DOHH2 (cell line): ENCODE measurements around the gene OTOP3.
"Not testable (repeated sequence)": the region's sequence is repeated elsewhere in the genome, so short reads cannot be mapped to it uniquely, and the experiment has no call there.

Experiments
- H3F3A ChIP-seq: fragments of 200-600 bp; sonication (generic), shearing (Covaris generic); 2 replicates; pipeline ENCODE4 v1.6.0; 2016; ENCODE audit warnings: antibody characterized with exemption, mild to moderate bottlenecking; ENCODE audit not compliant: control insufficient read depth, insufficient read depth
- H3K27ac ChIP-seq: fragments of 200-600 bp; sonication (generic); 2 replicates; pipeline ENCODE4 v1.5.1; 2014; ENCODE audit warnings: low read depth, mild to moderate bottlenecking, low read length, moderate library complexity
- H3K27me3 ChIP-seq: fragments of 200-600 bp; sonication (generic); 2 replicates; pipeline ENCODE4 v1.6.1; 2014; ENCODE audit warnings: mild to moderate bottlenecking, low read length, mixed read lengths; ENCODE audit not compliant: control insufficient read depth
- H3K36me3 ChIP-seq: fragments of 200-600 bp; sonication (generic); 2 replicates; pipeline ENCODE4 v1.6.1; 2014; ENCODE audit warnings: mild to moderate bottlenecking, low read length, moderate library complexity, mixed read lengths; ENCODE audit not compliant: control insufficient read depth
- H3K4me1 ChIP-seq: fragments of 200-600 bp; sonication (generic); 2 replicates; pipeline ENCODE4 v1.6.1; 2014; ENCODE audit warnings: mild to moderate bottlenecking, low read length, mixed read lengths; ENCODE audit not compliant: control insufficient read depth
- H3K4me2 ChIP-seq: fragments of 200-600 bp; sonication (generic); 2 replicates; pipeline ENCODE4 v1.6.0; 2014; ENCODE audit warnings: mild to moderate bottlenecking, low read length, moderate library complexity
- H3K4me3 ChIP-seq: fragments of 200-600 bp; sonication (generic); 2 replicates; pipeline ENCODE4 v1.5.1; 2014; ENCODE audit warnings: mild to moderate bottlenecking, low read length, mixed read lengths
- H3K79me2 ChIP-seq: fragments of 200-600 bp; sonication (generic); 2 replicates; pipeline ENCODE4 v1.6.1; 2014; ENCODE audit warnings: mild to moderate bottlenecking, low read length, mixed read lengths; ENCODE audit not compliant: control insufficient read depth
- H3K9me2 ChIP-seq: fragments of 200-600 bp; sonication (generic); replicated peaks from 2 replicates; pipeline ENCODE4 v1.6.1; 2014; ENCODE audit warnings: mild to moderate bottlenecking, low read length, mixed read lengths; ENCODE audit not compliant: control insufficient read depth
- H3K9me3 ChIP-seq: fragments of 200-600 bp; sonication (generic); 2 replicates; pipeline ENCODE4 v1.6.1; 2014; ENCODE audit warnings: antibody characterized with exemption, low read length, mixed read lengths; ENCODE audit not compliant: control insufficient read depth, insufficient read depth
- H4K20me1 ChIP-seq: fragments of 200-600 bp; sonication (generic); 2 replicates; pipeline ENCODE4 v1.6.0; 2014; ENCODE audit warnings: low read depth, mild to moderate bottlenecking, antibody characterized with exemption, low read length, moderate library complexity; ENCODE audit not compliant: control insufficient read depth, insufficient read depth
- EZH2phosphoT487 ChIP-seq: fragments of 200-600 bp; sonication (generic); IDR thresholded peaks from 2 replicates; pipeline ENCODE4 v1.6.1; 2017; ENCODE audit warnings: borderline replicate concordance, mild to moderate bottlenecking, antibody characterized with exemption, low read length, moderate library complexity, mixed read lengths
- TF ChIP-seq, protein P1 (sequence below): fragments of 200-600 bp; sonication (generic); IDR thresholded peaks from one replicate; pipeline ENCODE4 v1.5.1; 2014; ENCODE audit warnings: antibody characterized with exemption, mild to moderate bottlenecking, low read depth, low read length; ENCODE audit not compliant: poor library complexity, severe bottlenecking

The OTOP3 gene

DNA sequence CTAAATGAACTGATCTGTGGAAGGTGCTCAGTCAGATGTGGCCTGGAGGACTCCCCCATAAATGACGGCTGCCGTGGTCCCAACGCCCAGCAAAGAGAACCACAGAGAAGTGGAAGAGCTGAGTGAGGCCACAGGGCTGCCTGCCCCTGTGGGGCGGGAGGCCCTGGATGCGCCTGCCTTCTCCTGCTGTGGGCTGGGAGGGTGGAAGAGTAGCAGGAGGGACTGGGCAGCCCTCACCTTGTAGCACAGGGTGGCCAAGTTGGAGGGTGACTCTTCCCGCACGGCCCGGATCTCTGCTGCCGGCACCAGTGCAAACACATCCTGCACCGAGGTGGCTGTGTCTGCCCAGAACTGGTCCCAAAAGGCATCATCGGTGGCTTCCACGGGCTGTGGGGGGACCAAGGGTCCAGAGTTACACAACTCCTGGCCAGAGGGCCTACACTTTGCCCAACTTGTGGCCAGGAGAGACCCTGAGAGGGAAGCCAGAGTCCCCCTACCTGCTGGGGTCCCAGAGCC lies 28.6 kb downstream of the OTOP3 start:
- peaks cover 9% of the 10 kb centered on the region for H3K4me1 ChIP-seq
- no peaks in the 10 kb centered on the region for H4K20me1 ChIP-seq
- no peak for TF ChIP-seq EZH2phosphoT487
- TF ChIP-seq, protein P1, sequence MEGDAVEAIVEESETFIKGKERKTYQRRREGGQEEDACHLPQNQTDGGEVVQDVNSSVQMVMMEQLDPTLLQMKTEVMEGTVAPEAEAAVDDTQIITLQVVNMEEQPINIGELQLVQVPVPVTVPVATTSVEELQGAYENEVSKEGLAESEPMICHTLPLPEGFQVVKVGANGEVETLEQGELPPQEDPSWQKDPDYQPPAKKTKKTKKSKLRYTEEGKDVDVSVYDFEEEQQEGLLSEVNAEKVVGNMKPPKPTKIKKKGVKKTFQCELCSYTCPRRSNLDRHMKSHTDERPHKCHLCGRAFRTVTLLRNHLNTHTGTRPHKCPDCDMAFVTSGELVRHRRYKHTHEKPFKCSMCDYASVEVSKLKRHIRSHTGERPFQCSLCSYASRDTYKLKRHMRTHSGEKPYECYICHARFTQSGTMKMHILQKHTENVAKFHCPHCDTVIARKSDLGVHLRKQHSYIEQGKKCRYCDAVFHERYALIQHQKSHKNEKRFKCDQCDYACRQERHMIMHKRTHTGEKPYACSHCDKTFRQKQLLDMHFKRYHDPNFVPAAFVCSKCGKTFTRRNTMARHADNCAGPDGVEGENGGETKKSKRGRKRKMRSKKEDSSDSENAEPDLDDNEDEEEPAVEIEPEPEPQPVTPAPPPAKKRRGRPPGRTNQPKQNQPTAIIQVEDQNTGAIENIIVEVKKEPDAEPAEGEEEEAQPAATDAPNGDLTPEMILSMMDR, result no peak
- H3K9me2 ChIP-seq, result no peaks in the 10 kb centered on the region
- H3K9me3 ChIP-seq, result no peaks in the 10 kb centered on the region
- H3K27ac ChIP-seq, result no peak overlapping the region
- H3K36me3 ChIP-seq, result no peaks in the 10 kb centered on the region
- no peaks in the 10 kb centered on the region for H3K79me2 ChIP-seq
- H3K4me3 ChIP-seq, result no peak overlapping the region
- no peaks in the 10 kb centered on the region for H3F3A ChIP-seq
- peaks cover 2% of the 10 kb centered on the region; the same call in 1 of the 2 replicates for H3K27me3 ChIP-seq
- no peak overlapping the region for H3K4me2 ChIP-seq

DNA sequence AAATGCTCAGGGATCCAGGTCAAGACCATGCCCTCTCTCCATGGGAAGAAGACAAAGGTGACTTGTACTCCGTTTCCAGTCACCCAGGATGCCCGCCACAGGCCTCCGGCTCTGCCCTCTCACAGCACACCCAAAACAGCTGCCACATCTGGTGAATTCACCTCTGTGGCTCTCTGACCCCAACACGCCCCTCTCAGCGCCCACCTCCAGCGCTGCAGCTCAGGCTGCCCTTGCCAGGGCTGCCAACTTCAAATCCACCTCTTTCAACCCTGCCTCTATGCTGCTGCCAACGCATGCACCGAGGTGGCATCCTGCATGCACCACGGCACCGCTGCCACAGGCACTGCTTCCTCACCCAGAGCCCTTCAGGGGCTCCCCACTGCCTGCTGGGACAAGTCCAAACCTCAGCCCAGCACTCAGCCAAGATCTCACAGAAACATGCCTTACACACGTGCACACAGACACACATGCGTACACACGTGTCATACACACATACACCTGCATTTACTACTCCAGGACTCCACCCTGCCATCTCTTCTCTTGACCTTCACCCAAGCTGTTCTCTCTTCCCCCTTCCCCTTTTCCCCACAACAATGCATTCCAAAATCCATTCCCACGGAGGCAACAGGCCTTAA lies 29.4 kb downstream of the OTOP3 start:
- Histone ChIP-seq H3K4me3 (no peak overlapping the region), H3K27me3 (peaks cover 3% of the 10 kb centered on the region; the same call in 1 of the 2 replicates), H4K20me1 (no peaks in the 10 kb centered on the region), H3K9me2 (no peaks in the 10 kb centered on the region), H3K36me3 (no peaks in the 10 kb centered on the region), H3K4me2 (no peak overlapping the region), H3K27ac (no peak overlapping the region), H3K79me2 (no peaks in the 10 kb centered on the region), H3K9me3 (no peaks in the 10 kb centered on the region), H3K4me1 (peaks cover 9% of the 10 kb centered on the region), H3F3A (no peaks in the 10 kb centered on the region)
- TF ChIP-seq EZH2phosphoT487, result no peak

DNA sequence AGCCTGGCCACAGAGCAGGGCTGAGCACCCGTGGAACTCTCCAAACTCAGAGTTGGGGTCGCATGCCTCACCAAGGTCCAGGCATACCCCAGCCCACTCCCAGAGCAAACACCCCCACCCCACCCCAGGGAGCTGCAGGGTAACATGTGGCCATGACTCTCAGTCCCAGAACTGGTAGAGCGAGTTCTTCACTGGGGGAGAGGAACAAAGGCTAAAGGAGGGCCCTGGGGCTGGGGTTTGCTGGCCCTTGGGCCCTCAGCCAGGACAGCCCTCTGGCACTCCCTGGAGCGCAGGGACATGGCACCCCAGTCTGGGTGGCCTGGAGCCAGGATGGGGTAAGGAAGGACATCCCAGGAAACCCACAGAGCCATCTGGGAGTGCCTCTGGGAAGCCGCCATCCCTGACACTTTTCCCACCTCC lies 32.7 kb downstream of the OTOP3 start:
- TF ChIP-seq, protein P1, result no peak
- TF ChIP-seq EZH2phosphoT487, result no peak
- Histone ChIP-seq H3K9me3 (no peaks in the 10 kb centered on the region), H3K4me2 (no peak overlapping the region), H3K9me2 (no peaks in the 10 kb centered on the region), H3K4me3 (no peak overlapping the region), H3K36me3 (no peaks in the 10 kb centered on the region), H3K27me3 (peaks cover 26% of the 10 kb centered on the region), H3K4me1 (peaks cover 6% of the 10 kb centered on the region), H4K20me1 (no peaks in the 10 kb centered on the region), H3K27ac (no peak overlapping the region), H3K79me2 (no peaks in the 10 kb centered on the region), H3F3A (no peaks in the 10 kb centered on the region)

GRCh38 chr17:74969501-74969900 lies 33.8 kb downstream of the OTOP3 start:
- H3K27ac ChIP-seq, H3K9me2 ChIP-seq, H4K20me1 ChIP-seq, H3K4me3 ChIP-seq, H3K79me2 ChIP-seq, H3K4me2 ChIP-seq, H3K36me3 ChIP-seq, H3K4me1 ChIP-seq, H3F3A ChIP-seq, H3K9me3 ChIP-seq: not testable (repeated sequence)
- H3K27me3 ChIP-seq, result peaks cover 29% of the 10 kb centered on the region
